HUES48 (cell line): ENCODE data around the gene CFAP45.

Experiments used
- H3K27ac ChIP-seq: one replicate; pipeline ENCODE4 v1.7.0; 2013; ENCODE audit warnings: low read depth, low read length, inconsistent platforms
- H3K27me3 ChIP-seq: 2 replicates; pipeline ENCODE4 v1.6.1; 2013; ENCODE audit warnings: mild to moderate bottlenecking, low read length; ENCODE audit not compliant: control insufficient read depth, insufficient read depth
- H3K36me3 ChIP-seq: 2 replicates; pipeline ENCODE4 v1.6.1; 2013; ENCODE audit warnings: low read length; ENCODE audit not compliant: control insufficient read depth, insufficient read depth
- H3K4me1 ChIP-seq: 2 replicates; pipeline ENCODE4 v1.6.1; 2013; ENCODE audit warnings: mild to moderate bottlenecking, low read length; ENCODE audit not compliant: control insufficient read depth, insufficient read depth
- H3K4me3 ChIP-seq: 2 replicates; pipeline ENCODE4 v1.5.1; 2013; ENCODE audit warnings: mild to moderate bottlenecking, low read depth, low read length
- H3K9ac ChIP-seq: 2 replicates; pipeline ENCODE4 v1.6.1; 2013; ENCODE audit warnings: mild to moderate bottlenecking, low read depth, low read length, moderate library complexity
- H3K9me3 ChIP-seq: 2 replicates; pipeline ENCODE4 v1.6.1; 2013; ENCODE audit warnings: low read length; ENCODE audit not compliant: control insufficient read depth, insufficient read depth

Gene CFAP45

GRCh38 chr1:159868766-159869165 lies 31.2 kb downstream of the CFAP45 start:
- no peaks in the 10 kb centered on the region; the same call in 1 of the 2 replicates for H3K4me1 ChIP-seq
- no peaks in the 10 kb centered on the region for H3K9me3 ChIP-seq
- H3K27ac ChIP-seq, result no peak overlapping the region
- no peak overlapping the region for H3K4me3 ChIP-seq
- H3K27me3 ChIP-seq, result no peaks in the 10 kb centered on the region
- no peaks in the 10 kb centered on the region for H3K36me3 ChIP-seq
- no peak overlapping the region for H3K9ac ChIP-seq

- Histone ChIP-seq H3K36me3 (no peaks in the 10 kb centered on the region), H3K27me3 (no peaks in the 10 kb centered on the region), H3K9me3 (no peaks in the 10 kb centered on the region), H3K9ac (no peak overlapping the region), H3K27ac (no peak overlapping the region), H3K4me3 (no peak overlapping the region), H3K4me1 (no peaks in the 10 kb centered on the region; the same call in 1 of the 2 replicates)
Measured at GRCh38 chr1:159867664-159868026, 32.3 kb downstream of the CFAP45 start.

- Histone ChIP-seq H3K4me3 (no peak overlapping the region), H3K4me1 (no peaks in the 10 kb centered on the region; the same call in 1 of the 2 replicates), H3K27ac (no peak overlapping the region), H3K36me3 (no peaks in the 10 kb centered on the region), H3K27me3 (no peaks in the 10 kb centered on the region), H3K9ac (no peak overlapping the region), H3K9me3 (no peaks in the 10 kb centered on the region)
Measured at GRCh38 chr1:159866905-159867663, 32.9 kb downstream of the CFAP45 start.

GRCh38 chr1:159866066-159866465 lies 33.9 kb downstream of the CFAP45 start:
- Histone ChIP-seq H3K27me3 (no peaks in the 10 kb centered on the region), H3K27ac (no peak overlapping the region), H3K4me3 (no peak overlapping the region), H3K36me3 (no peaks in the 10 kb centered on the region), H3K9me3 (no peaks in the 10 kb centered on the region), H3K9ac (no peak overlapping the region), H3K4me1 (no peaks in the 10 kb centered on the region; the same call in 1 of the 2 replicates)

- no peaks in the 10 kb centered on the region for H3K36me3 ChIP-seq
- no peaks in the 10 kb centered on the region; the same call in 1 of the 2 replicates for H3K4me1 ChIP-seq
- H3K9ac ChIP-seq, result no peak overlapping the region
- no peaks in the 10 kb centered on the region for H3K27me3 ChIP-seq
- H3K9me3 ChIP-seq, result no peaks in the 10 kb centered on the region
- no peak overlapping the region for H3K4me3 ChIP-seq
- no peak overlapping the region for H3K27ac ChIP-seq
Measured at GRCh38 chr1:159864262-159864661, 35.7 kb downstream of the CFAP45 start.

GRCh38 chr1:159862557-159862956 lies 37.4 kb downstream of the CFAP45 start, which contains the start of gene VSIG8:
Gene VSIG8 (minus strand): TSS chr1:159862657. CDS start chr1:159862521, 136 bp downstream.
- H3K4me1 ChIP-seq, result no peaks in the 10 kb centered on the region
- H3K27me3 ChIP-seq, result peaks cover 8% of the 10 kb centered on the region
- no peak within 1 kb of the TSS for H3K4me3 ChIP-seq
- no peaks in the 10 kb centered on the region for H3K9me3 ChIP-seq
- H3K27ac ChIP-seq, result no peak within 1 kb of the TSS
- H3K9ac ChIP-seq, result no peak within 1 kb of the TSS
- no peaks in the 10 kb centered on the region for H3K36me3 ChIP-seq

GRCh38 chr1:159862031-159862430 lies 37.9 kb downstream of the CFAP45 start:
- Histone ChIP-seq H3K36me3 (no peaks in the 10 kb centered on the region), H3K9ac (no peak overlapping the region), H3K4me1 (no peaks in the 10 kb centered on the region), H3K9me3 (no peaks in the 10 kb centered on the region), H3K27ac (no peak overlapping the region), H3K27me3 (peaks cover 8% of the 10 kb centered on the region), H3K4me3 (no peak overlapping the region)

- H3K4me1 ChIP-seq, result no peaks in the 10 kb centered on the region
- peaks cover 15% of the 10 kb centered on the region for H3K27me3 ChIP-seq
- no peak overlapping the region for H3K27ac ChIP-seq
- no peaks in the 10 kb centered on the region for H3K9me3 ChIP-seq
- H3K4me3 ChIP-seq, result no peak overlapping the region
- H3K36me3 ChIP-seq, result no peaks in the 10 kb centered on the region
- H3K9ac ChIP-seq, result no peak overlapping the region
Measured at GRCh38 chr1:159861218-159861617, 38.7 kb downstream of the CFAP45 start.

GRCh38 chr1:159860456-159860855 lies 39.5 kb downstream of the CFAP45 start:
- Histone ChIP-seq H3K9me3 (no peaks in the 10 kb centered on the region), H3K36me3 (no peaks in the 10 kb centered on the region), H3K27ac (no peak overlapping the region), H3K4me1 (no peaks in the 10 kb centered on the region), H3K9ac (no peak overlapping the region), H3K27me3 (peaks cover 23% of the 10 kb centered on the region), H3K4me3 (no peak overlapping the region)

GRCh38 chr1:159859767-159860322 lies 40.1 kb downstream of the CFAP45 start:
- Histone ChIP-seq H3K9ac (no peak overlapping the region), H3K36me3 (no peaks in the 10 kb centered on the region), H3K9me3 (no peaks in the 10 kb centered on the region), H3K4me3 (no peak overlapping the region), H3K4me1 (no peaks in the 10 kb centered on the region), H3K27me3 (peaks cover 29% of the 10 kb centered on the region), H3K27ac (no peak overlapping the region)

- Histone ChIP-seq H3K9ac (no peak overlapping the region), H3K27me3 (peaks cover 48% of the 10 kb centered on the region), H3K9me3 (no peaks in the 10 kb centered on the region), H3K4me3 (no peak overlapping the region), H3K4me1 (no peaks in the 10 kb centered on the region), H3K27ac (no peak overlapping the region), H3K36me3 (no peaks in the 10 kb centered on the region)
Measured at GRCh38 chr1:159857889-159858288, 42.1 kb downstream of the CFAP45 start.
